ENCODE results near the gene ALAS1.

GRCh38 chr3:52198643-52199608, 966 bp downstream of the ALAS1 start:
- TF ChIP-seq, protein P1, sequence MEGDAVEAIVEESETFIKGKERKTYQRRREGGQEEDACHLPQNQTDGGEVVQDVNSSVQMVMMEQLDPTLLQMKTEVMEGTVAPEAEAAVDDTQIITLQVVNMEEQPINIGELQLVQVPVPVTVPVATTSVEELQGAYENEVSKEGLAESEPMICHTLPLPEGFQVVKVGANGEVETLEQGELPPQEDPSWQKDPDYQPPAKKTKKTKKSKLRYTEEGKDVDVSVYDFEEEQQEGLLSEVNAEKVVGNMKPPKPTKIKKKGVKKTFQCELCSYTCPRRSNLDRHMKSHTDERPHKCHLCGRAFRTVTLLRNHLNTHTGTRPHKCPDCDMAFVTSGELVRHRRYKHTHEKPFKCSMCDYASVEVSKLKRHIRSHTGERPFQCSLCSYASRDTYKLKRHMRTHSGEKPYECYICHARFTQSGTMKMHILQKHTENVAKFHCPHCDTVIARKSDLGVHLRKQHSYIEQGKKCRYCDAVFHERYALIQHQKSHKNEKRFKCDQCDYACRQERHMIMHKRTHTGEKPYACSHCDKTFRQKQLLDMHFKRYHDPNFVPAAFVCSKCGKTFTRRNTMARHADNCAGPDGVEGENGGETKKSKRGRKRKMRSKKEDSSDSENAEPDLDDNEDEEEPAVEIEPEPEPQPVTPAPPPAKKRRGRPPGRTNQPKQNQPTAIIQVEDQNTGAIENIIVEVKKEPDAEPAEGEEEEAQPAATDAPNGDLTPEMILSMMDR (conservative IDR thresholded peaks at IDR 0.05 in 1 of 2, IDR thresholded peaks at IDR 0.05 in 1 of 2; ENCODE audit: extremely low read depth in 1 of 2, insufficient read depth in 1 of 2, low read depth in 1 of 2, low read length in 2 of 2) = no peak
- no peak for TF ChIP-seq EZH2 (IDR thresholded peaks at IDR 0.05; ENCODE audit: borderline replicate concordance, low read length)
